ENCODE data around the gene YIPF5.

Gene YIPF5

DNA sequence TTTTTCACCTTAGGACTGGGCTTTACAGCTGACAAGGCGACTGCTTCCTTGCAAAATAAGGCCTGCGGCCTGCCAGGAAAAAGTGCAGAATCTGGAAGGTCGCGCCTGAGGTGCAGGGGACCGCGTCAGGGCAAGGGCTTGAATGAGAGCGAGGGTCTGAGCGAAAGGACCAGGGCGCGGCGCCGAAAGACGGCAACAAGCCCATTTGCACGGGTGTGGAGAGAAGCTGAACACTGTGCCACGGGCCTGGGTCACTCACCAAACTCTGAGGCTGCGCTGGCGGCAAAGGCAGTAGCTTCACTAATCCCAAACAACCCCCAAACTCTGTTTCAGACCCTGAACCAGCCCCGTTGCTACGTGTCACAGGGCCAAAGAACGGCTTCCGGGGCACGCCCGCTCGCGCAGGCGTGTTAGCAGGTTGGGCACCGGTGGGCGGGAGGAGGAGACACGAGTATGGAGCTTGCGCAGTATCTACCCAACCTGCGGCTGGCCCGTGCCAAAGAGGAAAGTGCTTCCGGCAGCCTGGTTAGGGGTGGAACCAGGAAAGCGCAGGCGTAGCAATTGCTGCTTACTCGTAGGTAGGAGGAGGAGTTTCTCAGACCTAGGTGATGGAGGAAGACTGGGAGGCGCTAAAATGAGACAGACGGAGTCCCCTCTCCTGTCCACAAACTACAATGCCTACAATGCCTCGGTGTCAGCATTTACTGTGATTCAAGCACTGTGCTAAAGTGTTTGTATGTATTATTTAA, at the start of gene YIPF5, which contains the start of gene KCTD16:
YIPF5 (minus strand) TSS at position 384 of the 749 bp plus-strand sequence. CDS start 704 bp downstream, outside the sequence.
KCTD16 (plus strand) TSS at position 598 of the 749 bp plus-strand sequence.
- peak; percentile 92 for DNase-seq (ENCODE audit: low read depth)

DNA sequence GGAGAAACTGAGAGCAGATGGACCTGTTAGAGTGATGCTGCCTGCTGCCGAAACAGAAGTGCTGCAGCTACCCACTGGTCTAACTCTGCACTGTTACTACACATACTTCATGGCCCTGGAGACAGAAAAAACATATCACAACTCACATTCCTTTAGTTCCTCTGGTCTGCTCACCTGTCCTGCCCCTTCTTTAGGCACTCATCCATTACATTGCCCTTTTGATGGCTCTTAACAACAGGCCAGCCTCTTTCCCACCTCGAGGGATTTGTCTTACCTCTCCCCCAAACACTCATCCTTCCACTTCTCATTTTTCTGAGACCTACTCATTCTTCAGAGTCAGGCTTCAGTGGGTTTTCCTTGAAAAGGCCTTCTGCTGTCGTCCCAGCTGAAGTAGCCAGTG, 49.4 kb upstream of the YIPF5 start:
- DNase-seq (ENCODE audit: low read depth), result no peak

DNA sequence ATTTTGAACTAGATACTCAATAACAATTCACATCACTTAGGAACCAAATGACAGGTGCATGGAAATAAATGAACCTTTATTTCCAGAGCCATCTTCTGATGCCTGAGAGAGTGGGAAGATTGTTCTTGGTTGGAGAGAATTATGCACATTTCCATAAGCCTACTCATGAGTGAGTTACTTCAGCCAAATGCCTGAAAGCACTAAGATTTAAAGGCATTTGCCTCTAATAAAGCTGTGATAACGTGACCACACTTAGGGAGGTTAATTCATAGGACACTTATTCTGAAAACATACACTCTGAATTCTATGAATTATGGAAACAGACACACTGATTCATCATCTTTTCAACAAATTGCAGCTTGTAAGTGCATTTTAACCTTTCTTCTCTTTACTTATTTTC, 40.2 kb upstream of the YIPF5 start:
- no peak for DNase-seq (ENCODE audit: low read depth)

DNA sequence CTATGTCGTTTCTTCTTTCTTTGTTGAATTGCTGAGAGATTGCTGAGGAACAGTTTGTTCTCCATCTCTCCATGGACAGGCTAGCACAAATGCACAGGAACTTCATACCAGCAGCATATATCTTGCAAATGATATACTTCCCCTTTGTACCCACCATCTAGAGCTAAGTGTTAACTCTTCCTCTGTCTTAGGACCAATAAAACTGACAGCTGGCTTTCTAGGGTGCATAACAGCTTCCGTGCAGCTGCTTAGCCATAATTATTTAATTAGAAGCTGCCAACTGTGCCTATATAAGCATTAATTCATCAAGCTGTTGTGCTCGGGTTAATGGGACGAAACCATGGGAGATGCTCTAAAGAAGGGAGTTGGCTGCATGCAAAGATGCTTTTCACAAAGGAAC, 38.9 kb upstream of the YIPF5 start:
- no peak for DNase-seq (ENCODE audit: low read depth)

DNA sequence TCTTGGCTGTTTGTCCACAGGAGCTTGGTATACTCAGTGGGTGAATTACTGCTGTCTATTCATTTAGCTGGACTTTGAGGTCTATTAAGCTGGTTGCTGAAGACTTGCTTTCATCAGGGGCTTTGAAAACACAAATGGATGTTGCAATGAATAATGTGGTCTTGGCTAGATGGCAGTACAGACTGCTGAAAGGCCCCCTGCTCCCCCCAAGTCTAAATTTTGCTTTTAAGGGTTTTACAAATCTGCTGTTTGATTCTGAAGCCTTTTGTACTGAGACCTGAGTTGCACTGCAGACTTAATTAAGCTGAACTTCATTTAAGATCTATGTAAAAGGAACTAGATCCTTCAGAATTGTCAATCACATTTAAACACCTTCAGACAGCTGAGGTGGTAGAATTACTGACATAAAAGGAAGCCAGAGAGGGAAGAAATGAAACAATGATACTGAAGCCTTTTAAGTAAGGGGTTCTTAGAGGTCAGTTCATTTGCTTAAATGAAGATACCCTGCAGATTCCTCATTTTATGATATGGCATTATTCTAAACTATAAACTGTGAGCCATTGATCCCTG, 37.5 kb upstream of the YIPF5 start:
- DNase-seq (ENCODE audit: low read depth), result no peak

DNA sequence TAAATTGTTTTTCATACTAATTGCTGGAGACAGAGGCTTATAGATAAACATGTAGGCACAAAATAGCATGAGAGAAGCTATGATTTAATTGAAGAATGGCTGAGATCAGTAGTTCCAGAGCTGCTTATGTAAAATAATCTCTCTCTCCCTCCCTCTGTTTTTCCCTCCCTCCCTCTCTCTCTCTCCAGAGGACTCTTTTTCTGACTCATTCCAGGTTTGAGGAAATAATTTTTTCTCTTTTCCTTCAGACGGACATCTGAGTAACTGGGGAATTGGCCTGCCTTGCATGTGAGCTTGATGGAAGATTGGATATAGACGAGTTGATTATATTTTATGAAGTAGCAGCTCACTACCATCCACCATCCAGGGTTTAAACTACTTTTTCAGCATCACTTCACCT, 35.7 kb upstream of the YIPF5 start:
- DNase-seq (ENCODE audit: low read depth), result peak; percentile 58

DNA sequence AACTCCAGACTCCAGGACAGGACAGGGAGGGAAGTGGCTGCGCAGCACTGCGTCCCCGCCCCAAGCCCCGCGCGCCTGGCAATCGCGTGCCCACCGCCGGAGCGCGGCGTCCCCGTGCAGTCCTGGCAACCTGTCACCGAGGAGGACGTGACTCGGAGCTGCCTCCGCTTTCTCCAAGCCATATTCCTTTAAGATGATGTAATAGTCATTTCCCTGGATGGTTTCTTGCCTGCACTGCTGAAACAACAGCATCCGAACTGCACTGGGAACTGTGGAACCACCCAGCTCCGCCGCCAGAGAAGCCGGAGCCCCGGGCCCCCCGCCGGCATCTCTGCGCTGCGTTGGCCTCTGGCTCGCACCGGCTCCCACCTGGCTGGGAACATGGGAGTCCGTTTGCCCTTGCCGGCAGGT, 34.7 kb upstream of the YIPF5 start:
- DNase-seq (ENCODE audit: low read depth), result peak; percentile 45

DNA sequence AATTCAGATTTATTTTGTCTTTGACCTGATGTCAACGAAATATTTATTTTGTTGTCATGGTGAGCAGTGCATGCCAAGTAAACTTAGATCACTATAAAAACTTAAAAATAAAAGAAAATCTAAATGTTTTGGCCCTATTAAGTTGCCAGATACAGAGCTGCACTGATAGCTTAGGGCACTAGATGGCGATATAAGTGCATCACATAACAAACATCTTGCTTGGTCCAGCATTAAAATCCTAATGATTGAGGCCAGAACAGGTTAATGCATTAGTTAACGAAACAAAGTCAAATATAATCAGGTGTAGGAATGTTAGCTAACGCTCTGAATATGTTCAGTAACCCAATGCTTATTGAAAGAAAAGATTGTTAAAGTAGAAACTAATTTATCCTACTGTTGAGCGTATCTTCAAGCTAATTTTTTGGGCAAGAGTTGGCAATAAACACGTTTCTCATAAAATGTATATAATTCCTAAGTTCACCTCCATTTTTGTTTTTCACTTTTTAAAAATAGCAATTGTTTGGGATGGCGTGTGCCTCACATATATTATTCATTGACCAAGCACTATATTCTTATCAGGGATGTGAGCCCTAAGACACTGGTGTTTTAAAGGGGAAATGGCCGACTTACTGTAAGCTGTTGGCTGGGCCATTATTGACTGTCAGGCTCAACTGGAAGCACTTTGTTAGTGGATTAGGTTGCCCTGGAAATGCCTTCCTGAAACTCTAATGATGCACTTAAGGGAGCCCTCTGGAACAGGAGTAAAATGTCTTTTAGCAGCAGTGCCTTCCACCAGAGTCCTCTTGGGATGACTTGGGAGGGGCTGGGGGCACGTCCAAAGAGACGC, 33.5 kb upstream of the YIPF5 start:
- DNase-seq (ENCODE audit: low read depth), result peak; percentile 62

DNA sequence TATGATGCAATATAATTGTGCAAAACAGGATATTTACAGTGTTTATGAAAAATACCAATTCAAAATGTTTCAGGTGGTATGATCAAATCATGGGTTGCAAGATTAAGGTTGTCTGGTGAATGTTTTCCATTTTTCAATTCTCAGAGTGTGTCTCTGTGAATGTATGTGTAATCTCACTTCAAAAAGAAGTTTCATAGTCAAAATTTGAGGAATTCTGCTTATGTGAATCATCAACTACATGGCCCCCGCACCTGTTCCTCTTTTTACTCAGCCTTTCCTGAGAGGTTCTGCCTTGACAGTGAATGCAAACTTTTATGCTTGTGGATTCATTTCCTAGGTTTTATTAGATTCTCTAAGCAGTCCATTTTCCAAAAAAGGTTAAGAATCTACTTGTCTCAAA, 32.3 kb upstream of the YIPF5 start:
- DNase-seq (ENCODE audit: low read depth), result no peak

DNA sequence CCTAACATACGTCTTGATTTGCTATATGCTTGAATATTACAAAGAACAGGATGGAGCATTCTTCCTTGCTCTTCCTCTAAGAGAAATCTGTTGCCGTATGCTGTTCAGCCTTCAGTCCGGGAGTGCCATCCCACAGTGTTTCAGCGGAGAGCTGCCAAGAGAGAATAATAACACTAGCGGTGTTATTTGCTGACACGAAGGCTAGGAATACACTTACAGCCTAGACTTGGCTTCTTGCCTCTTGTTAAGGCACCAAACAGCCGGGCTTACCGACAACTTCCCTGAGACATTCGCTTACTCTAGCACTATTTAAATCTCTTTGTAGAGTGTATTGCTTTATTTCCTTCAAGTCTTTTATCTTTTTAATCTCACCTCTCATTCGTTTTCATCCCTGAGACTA, 31.6 kb upstream of the YIPF5 start:
- DNase-seq (ENCODE audit: low read depth), result no peak

DNA sequence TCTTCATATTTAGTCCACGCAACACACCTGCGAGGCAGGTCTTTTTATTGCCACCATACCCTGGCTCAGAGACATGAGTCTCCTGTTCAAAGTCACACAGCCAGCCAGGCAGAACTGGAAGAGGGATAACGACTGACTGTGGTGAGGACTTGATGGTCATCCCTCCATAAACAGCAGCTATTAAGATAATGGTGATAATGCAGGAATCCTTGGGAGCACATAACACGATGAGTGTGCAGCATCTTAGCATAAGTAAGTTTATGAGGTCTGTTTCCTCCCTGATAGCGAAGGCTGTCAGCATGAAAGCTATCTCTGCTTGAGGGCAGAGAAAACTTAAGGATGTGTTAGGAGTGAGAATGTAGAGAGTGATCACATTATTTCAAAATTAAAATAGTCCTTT, 31.1 kb upstream of the YIPF5 start:
- no peak for DNase-seq (ENCODE audit: low read depth)

DNA sequence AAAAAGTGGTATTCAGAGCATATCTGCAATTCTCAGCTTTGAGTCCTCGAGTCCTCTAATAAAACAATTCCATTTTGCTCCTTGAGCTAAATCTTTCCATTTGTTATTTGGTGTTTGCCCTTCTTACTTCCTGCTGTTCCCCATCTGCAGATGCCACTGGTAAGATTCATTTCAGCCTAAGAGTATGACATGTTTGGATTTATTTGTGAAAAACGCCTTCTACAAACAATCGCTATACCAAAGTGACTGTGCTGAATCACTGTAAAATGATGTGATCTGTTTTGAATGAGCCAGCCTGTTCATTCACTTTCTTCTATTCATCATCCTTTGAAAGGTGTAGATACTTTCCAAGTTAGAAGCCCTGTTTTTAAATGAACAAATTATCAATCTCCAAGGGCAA, 27.9 kb upstream of the YIPF5 start:
- DNase-seq (ENCODE audit: low read depth), result no peak

DNA sequence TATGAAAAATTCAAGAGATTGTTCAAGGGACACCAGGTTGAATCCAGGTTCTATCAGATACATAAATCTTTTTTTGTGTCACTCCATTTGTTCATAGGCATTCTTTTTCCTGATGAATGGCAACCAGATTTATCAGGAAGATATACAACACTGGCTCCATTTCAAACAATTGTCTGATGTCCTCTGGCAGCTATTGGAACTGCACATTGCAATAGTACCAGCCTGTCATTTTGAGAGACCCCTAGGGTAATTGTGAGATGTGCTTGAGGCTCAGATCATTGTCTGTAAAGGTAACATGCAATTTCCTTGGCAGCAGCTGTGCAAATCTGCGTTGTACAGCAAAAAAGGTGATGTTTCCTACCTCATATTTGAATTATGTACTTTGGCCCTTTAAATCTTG, 26.2 kb upstream of the YIPF5 start:
- no peak for DNase-seq (ENCODE audit: low read depth)

DNA sequence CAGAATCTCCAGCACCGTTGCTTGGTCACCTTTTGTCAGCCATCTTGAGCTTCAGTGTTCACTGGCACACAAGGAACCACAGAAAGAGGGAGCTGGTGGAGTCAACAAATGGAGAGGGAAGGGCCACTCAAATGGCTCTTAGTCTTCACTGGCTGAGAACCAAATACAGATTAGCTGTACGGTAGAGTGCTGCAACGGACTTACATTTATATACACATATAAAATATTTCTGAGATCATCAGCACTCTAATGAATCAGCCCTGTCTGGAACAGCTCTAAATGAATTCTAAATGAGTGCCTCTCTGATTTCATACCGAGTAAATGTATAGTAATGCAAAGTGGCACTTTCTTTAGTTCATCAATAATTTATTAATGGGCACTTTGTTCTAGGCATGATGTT, 25.0 kb upstream of the YIPF5 start:
- DNase-seq (ENCODE audit: low read depth), result no peak

DNA sequence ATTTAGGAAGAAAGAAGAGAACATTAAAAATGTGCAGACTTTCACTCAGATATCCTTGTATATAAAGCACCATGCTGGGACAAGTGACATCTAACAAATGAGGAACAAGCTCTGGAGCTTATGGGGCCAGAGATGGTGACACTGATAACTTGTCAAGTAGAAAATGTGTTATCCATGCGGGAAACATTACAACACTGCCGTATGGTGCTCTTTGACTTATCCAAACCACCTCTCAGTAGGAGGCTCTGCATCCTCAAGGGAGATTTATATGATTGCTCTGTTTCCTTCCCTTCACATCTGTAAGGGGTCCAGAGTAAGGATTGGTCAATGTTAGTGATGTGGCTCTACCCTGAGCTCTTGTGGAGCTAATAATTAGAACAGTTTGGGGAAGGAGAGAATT, 23.7 kb upstream of the YIPF5 start:
- DNase-seq (ENCODE audit: low read depth), result no peak

DNA sequence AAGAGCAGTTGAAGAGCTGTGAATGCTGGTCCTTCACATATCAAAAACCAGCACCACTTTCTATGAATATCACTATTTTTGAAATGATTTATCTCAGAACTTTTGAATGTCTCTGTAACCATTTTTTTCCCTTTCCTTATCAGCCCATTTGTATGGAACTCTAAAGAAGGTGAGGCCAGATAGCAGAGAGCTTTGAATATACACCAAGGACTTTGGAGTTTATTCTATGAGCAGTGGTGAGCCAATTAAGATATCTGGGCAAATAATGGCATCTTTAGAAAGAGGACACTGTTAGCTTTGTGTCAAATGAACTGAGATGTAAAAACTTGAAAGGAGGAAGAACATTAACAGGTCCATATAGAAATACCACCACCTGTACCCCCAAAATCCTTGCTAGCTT, 22.2 kb upstream of the YIPF5 start:
- no peak for DNase-seq (ENCODE audit: low read depth)

DNA sequence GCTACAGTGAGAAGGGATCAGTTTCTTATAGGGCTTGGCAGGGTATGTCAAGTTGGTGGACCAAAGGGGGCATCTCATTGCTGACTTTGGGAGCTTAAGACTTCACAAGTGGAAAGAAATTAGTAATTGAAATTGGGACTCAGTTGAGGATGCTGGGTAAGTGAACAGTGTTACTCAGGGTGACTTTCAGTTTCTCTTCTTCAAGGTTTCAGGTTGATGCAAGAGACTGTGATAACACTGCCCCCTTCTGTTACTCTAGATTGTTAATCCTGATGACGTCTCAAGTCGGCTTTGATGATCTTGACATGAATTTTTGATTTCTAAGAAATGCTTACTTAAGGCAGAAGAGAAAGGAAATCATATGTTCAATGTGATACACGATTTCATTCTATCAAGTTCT, 21.5 kb upstream of the YIPF5 start:
- DNase-seq (ENCODE audit: low read depth), result peak; percentile 69

DNA sequence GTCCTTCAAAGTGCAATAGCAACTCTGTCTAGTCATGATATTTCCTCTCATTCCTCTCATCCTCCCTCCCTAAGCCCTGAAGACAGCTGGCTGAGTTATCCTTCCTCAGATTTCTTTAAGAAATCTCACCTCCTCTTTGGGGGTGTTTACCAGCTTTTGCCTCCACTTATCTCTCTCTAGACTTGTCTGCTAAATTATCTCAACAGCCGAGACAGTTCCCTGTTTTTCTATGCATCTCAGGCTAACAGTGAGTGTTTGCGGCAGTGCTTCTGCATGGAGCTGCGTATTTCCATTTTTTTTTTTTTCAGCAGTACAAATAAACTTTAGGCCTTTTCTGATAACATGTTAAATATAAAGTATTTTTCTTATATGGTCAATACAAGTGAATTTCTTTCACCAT, 21.1 kb upstream of the YIPF5 start:
- DNase-seq (ENCODE audit: low read depth), result no peak

DNA sequence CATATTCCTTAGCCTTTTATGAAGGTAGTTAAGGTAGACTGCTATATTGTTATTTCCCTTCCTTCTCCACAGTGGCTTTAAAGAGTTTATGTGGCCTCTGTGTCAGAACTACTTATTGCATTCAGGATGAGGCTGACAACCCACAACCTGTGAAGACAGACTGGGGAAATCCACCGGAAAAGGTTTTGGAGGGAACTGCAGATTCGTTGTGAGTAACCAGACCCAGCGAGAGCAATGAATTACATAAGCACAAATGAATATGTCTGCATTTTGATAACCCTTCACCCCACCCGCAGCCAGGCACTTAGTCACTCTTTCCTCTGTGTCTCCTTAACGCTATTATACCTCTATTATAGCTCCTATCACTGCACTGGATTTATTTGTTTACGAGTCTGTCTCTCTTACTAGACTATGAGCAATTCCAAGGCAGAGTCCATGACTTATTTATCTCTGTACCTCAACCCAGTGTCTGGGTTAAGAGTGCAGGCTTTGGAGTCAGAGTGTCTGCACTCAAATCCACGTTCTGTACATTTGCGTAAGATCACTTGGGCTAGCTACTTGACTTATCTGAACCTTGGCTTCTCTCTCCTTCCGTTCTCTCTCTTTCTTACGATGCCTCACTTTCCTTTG, 19.5 kb upstream of the YIPF5 start:
- DNase-seq (ENCODE audit: low read depth), result no peak

DNA sequence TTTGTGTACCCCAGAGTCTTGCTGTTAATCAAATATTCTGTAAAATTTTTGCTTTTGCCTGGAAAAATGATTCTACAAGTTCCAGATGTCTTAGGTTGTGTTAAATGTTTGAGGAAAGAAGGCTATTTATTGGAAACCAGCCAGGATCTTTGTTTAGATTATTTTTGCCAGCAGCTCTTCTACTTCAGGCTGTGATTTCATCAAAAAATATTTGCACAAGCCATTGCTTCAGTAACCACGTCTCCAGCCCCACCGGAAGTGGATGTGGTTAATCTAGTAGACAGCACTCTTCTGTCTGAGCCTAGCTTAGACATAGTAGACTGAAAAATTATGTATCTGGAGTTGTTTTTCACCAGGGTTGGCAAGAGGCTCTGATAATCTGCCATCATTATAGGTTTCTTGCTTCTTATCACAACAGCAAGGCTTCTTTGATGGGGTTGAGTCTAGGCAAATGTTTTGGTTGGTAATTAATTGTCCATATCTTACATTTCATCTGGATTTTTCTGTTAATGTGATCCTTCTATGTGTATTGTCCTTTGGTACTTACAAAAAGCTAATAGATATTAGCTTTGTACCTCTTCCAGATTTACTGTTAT, 17.3 kb upstream of the YIPF5 start:
- DNase-seq (ENCODE audit: low read depth), result peak; percentile 83

DNA sequence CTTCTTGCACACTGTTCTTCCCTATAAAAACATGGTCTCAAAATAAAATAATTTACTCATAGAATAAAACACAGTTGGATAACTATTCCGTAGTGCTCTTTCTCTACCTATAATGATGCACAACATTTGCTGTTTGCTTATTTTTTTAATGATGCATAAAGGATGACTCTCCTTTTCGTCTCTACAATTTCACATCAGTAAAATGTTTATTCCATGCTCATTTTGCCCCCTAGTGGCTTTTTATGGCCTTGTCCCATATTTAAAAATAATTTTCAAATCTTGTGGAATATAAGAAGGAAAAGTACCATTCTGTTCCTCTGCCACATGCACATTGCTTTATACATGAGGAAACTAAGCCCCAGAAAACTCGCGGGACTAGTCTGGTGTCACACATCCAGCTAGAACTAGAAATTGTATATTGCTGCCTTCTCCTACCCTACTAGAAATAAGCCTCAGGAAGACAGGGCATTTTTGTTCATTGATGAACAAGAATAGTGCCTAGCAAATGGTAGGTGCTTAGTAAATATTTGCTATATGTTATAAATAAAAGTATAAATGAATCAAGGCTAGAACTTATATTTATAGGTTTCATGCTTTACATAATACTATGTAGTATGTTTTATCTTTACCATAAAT, 12.9 kb upstream of the YIPF5 start:
- no peak for DNase-seq (ENCODE audit: low read depth)

DNA sequence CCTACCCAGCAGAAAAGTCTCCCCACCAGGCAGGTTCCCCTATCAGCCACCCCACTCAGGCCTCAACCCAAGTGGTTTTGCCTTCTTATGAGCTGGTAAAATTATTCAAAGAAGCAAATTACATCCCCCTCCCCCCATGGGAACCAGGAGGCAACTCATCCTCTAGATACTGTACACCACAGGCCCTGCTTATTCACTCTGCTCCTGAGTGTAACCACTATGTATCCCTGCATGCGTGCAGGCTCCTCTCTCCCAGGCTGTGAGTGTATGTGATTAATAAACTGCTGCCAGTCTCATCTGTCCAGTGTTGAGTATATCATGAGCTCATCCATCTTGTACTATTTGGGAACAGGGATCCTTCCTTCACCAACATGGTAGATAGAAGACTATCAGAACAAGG, 8.8 kb upstream of the YIPF5 start:
- no peak for DNase-seq (ENCODE audit: low read depth)

All from stromal cell of bone marrow (primary cell).